GM12878 (cell line): ENCODE data around the gene MTO1. TPM values are rescaled to one million over a fixed set of nuclear protein-coding genes. Genes with fewer than 3 reads are reported as not detected.

Experiments
- CHD1 ChIP-seq: IDR thresholded peaks from 2 replicates; pipeline ENCODE4 v1.6.1; 2012; ENCODE audit warnings: low read depth, low read length, improper control_type of control experiment
- CREB1 ChIP-seq: IDR thresholded peaks from 2 replicates; pipeline ENCODE4 v1.6.1; 2012; ENCODE audit warnings: low read depth, mild to moderate bottlenecking, inconsistent platforms
- CREM ChIP-seq: IDR thresholded peaks from 2 replicates; pipeline ENCODE4 v1.6.1; 2014; ENCODE audit warnings: antibody characterized with exemption, low read depth
- DPF2 ChIP-seq: fragments of 450-650 bp; IDR thresholded peaks from 2 replicates; pipeline ENCODE4 v1.6.1; 2017; ENCODE audit warnings: mild to moderate bottlenecking
- ETV6 ChIP-seq, 2 experiments: fragments of 450-650 bp in 1 of 2; IDR thresholded peaks in 1 of 2; conservative IDR thresholded peaks in 1 of 2; 2 replicates each; pipeline ENCODE4 v1.6.1; 2014; ENCODE audit warnings: antibody characterized with exemption in 1 of 2, borderline replicate concordance in 1 of 2, low read depth in 1 of 2, mild to moderate bottlenecking in 1 of 2, moderate library complexity in 1 of 2
- FOXM1 ChIP-seq: IDR thresholded peaks from 2 replicates; pipeline ENCODE4 v1.6.1; 2012; ENCODE audit warnings: low read depth, mild to moderate bottlenecking, inconsistent platforms, low read length, moderate library complexity
- HCFC1 ChIP-seq: fragments of 150-350 bp; IDR thresholded peaks from 2 replicates; pipeline ENCODE4 v1.6.1; 2014; ENCODE audit warnings: low read length
- HDAC6 ChIP-seq: fragments of 200-600 bp; sonication (generic); IDR thresholded peaks from one replicate; pipeline ENCODE4 v1.8.0; 2017; ENCODE audit warnings: antibody characterized with exemption; ENCODE audit not compliant: unreplicated experiment
- IRF4 ChIP-seq: IDR thresholded peaks from 2 replicates; pipeline ENCODE4 v1.6.1; 2011; ENCODE audit warnings: low read depth, low read length
- MYC ChIP-seq: IDR thresholded peaks from 2 replicates; pipeline ENCODE4 v1.6.1; 2011; ENCODE audit warnings: mild to moderate bottlenecking, low read length, moderate library complexity, inconsistent platforms; ENCODE audit not compliant: insufficient read depth, insufficient replicate concordance, insufficient read length, severe bottlenecking
- NFIC ChIP-seq: IDR thresholded peaks from 2 replicates; pipeline ENCODE4 v1.6.1; 2012; ENCODE audit warnings: low read depth, mild to moderate bottlenecking, inconsistent platforms, low read length, moderate library complexity
- PML ChIP-seq: IDR thresholded peaks from 2 replicates; pipeline ENCODE4 v1.6.1; 2012; ENCODE audit warnings: low read length, inconsistent platforms
- POLR2AphosphoS5 ChIP-seq: IDR thresholded peaks from 2 replicates; pipeline ENCODE4 v1.6.1; 2011; ENCODE audit warnings: mild to moderate bottlenecking, low read length, inconsistent platforms
- RAD21 ChIP-seq: IDR thresholded peaks from 2 replicates; pipeline ENCODE4 v1.6.1; 2011; ENCODE audit warnings: mild to moderate bottlenecking, low read depth, low read length, moderate library complexity; ENCODE audit not compliant: insufficient read depth
- SPI1 ChIP-seq: IDR thresholded peaks from 2 replicates; pipeline ENCODE4 v1.6.1; 2011; ENCODE audit warnings: low read depth, mild to moderate bottlenecking, low read length, moderate library complexity, borderline replicate concordance; ENCODE audit not compliant: insufficient read depth
- TAF1 ChIP-seq: IDR thresholded peaks from 2 replicates; pipeline ENCODE4 v1.6.1; 2011; ENCODE audit warnings: mild to moderate bottlenecking, low read depth, low read length, borderline replicate concordance
- TCF12 ChIP-seq: IDR thresholded peaks from 2 replicates; pipeline ENCODE4 v1.6.1; 2011; ENCODE audit warnings: low read depth, mild to moderate bottlenecking, low read length
- ZBED1 ChIP-seq: IDR thresholded peaks from 2 replicates; pipeline ENCODE4 v1.6.1; 2016; ENCODE audit warnings: borderline replicate concordance
- polyA plus RNA-seq, 11 experiments: library from polyadenylated mRNA; depleted of rRNA in 4 of 11; unstranded in 6 of 11; stranded (reverse) in 5 of 11; fragments of >200 nt; fragmentation: Nextera tagmentation in 4 of 11; fragmentation: Illumina TruSeq in 1 of 11; extraction: Ambion mirVana in 4 of 11; extraction: Trizol in 1 of 11; gene quantifications; 1 replicate in 1 of 11; 2 replicates in 10 of 11; pipeline versions ENCODE4 v1.2.1 to v1.2.3, GENCODE V29; 2011 to 2016; ENCODE audit warnings: inconsistent platforms in 2 of 11, missing spikeins in 2 of 11, low read depth in 1 of 11
- total RNA-seq, 4 experiments: library from RNA; depleted of rRNA in 3 of 4; stranded (reverse); fragments of >200 nt in 3 of 4; fragmentation: Illumina TruSeq in 1 of 4; extraction: Trizol in 1 of 4; gene quantifications; 2 replicates each; pipeline versions ENCODE4 v1.2.1 to v1.2.3, GENCODE V29; 2013 to 2021
- TF ChIP-seq, protein P1 (sequence below): fragments of 150-350 bp; IDR thresholded peaks from 2 replicates; pipeline ENCODE4 v1.6.1; 2016; ENCODE audit warnings: low read depth, low read length
- TF ChIP-seq, protein P2 (sequence below): fragments of 450-650 bp; IDR thresholded peaks from 2 replicates; pipeline ENCODE4 v1.6.1; 2018; ENCODE audit warnings: mild to moderate bottlenecking, low read depth, moderate library complexity; ENCODE audit not compliant: partially characterized antibody
- TF ChIP-seq, protein P3 (sequence below): fragments of 450-650 bp; IDR thresholded peaks from 2 replicates; pipeline ENCODE4 v1.6.1; 2016; ENCODE audit warnings: mild to moderate bottlenecking
- TF ChIP-seq, protein P4 (sequence below): IDR thresholded peaks from 2 replicates; pipeline ENCODE4 v1.6.1; 2012; ENCODE audit warnings: low read depth, low read length, improper control_type of control experiment

The MTO1 gene
- total and polyA plus RNA-seq, 10 of the 15 experiments (the other 5 are each of a cell fraction or from before 2014, with no cell fraction given): 24.8 to 53.6 (median 33.1) TPM

DNA sequence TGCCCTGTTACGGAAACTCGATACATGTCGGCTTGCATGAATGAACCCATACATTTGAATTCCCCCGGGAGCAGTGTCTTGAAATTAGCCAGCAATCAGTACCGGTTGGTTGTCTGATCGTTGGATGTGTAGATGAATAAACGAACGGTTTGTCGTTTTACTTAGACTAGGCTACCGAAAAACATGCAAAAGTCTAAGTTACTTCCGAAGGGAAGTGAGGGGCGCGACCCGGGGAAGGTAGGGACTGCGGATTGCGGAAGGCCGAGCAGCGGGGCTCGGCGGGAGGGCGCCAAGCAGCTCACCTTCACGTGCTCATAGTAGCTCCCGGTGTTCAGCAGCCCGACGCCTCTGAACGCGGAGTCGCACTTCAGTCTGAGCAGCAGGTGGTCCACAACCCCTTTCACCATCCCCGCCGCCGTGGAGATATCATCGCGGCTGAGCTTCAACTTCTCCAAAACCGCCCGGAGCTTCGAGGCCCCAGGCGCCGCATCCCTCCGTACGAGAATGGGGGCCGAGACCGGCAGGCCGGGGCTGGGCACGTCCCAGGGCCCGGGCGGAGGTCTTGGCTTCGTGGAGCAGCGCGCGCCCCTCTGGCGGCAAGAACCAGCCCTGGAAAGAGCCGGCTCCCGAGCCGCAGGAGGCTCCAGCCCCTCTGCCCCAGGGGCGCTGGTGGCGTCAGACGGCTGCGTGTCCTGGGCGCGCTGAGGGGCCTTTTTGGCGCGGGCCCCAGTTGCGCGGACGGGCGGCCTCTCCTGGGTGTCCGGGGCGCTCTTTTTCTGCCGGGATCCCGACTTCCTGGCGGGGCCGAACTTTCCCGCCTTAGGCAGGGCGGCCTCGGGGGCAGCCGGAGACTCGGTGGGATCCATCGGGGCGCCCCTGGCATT is 10.1 kb upstream of the MTO1 start (continued):
- TF ChIP-seq, protein P1, sequence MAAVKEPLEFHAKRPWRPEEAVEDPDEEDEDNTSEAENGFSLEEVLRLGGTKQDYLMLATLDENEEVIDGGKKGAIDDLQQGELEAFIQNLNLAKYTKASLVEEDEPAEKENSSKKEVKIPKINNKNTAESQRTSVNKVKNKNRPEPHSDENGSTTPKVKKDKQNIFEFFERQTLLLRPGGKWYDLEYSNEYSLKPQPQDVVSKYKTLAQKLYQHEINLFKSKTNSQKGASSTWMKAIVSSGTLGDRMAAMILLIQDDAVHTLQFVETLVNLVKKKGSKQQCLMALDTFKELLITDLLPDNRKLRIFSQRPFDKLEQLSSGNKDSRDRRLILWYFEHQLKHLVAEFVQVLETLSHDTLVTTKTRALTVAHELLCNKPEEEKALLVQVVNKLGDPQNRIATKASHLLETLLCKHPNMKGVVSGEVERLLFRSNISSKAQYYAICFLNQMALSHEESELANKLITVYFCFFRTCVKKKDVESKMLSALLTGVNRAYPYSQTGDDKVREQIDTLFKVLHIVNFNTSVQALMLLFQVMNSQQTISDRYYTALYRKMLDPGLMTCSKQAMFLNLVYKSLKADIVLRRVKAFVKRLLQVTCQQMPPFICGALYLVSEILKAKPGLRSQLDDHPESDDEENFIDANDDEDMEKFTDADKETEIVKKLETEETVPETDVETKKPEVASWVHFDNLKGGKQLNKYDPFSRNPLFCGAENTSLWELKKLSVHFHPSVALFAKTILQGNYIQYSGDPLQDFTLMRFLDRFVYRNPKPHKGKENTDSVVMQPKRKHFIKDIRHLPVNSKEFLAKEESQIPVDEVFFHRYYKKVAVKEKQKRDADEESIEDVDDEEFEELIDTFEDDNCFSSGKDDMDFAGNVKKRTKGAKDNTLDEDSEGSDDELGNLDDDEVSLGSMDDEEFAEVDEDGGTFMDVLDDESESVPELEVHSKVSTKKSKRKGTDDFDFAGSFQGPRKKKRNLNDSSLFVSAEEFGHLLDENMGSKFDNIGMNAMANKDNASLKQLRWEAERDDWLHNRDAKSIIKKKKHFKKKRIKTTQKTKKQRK: no peak
- TF ChIP-seq PML (peak; percentile 4), NFIC (peak; percentile 3; the same call in 1 of the 2 replicates), SPI1 (peak; percentile 66; the same call in 1 of the 2 replicates), HCFC1 (no peak), ZBED1 (0 out of 2 replicates have a peak, but pooled peaks have one; percentile 35), RAD21 (no peak), ETV6 (conservative IDR thresholded peaks at IDR 0.05 in 1 of 2, IDR thresholded peaks at IDR 0.05 in 1 of 2; ENCODE audit: borderline replicate concordance in 1 of 2, low read depth in 1 of 2) (peak in 1 of 2 experiments; percentile 32; a peak in 1 of 4 replicates), POLR2AphosphoS5 (peak; percentile 31; the same call in 1 of the 2 replicates), DPF2 (0 out of 2 replicates have a peak, but pooled peaks have one; percentile 15), FOXM1 (peak; percentile 12), TCF12 (no peak), CREB1 (peak; percentile 25; the same call in 1 of the 2 replicates), CHD1 (peak; percentile 51; the same call in 1 of the 2 replicates), CREM (peak; percentile 44; the same call in 1 of the 2 replicates), MYC (peak; percentile 80), IRF4 (no peak), HDAC6 (peak; percentile 91), TAF1 (0 out of 2 replicates have a peak, but pooled peaks have one; percentile 41)
- TF ChIP-seq, protein P2, sequence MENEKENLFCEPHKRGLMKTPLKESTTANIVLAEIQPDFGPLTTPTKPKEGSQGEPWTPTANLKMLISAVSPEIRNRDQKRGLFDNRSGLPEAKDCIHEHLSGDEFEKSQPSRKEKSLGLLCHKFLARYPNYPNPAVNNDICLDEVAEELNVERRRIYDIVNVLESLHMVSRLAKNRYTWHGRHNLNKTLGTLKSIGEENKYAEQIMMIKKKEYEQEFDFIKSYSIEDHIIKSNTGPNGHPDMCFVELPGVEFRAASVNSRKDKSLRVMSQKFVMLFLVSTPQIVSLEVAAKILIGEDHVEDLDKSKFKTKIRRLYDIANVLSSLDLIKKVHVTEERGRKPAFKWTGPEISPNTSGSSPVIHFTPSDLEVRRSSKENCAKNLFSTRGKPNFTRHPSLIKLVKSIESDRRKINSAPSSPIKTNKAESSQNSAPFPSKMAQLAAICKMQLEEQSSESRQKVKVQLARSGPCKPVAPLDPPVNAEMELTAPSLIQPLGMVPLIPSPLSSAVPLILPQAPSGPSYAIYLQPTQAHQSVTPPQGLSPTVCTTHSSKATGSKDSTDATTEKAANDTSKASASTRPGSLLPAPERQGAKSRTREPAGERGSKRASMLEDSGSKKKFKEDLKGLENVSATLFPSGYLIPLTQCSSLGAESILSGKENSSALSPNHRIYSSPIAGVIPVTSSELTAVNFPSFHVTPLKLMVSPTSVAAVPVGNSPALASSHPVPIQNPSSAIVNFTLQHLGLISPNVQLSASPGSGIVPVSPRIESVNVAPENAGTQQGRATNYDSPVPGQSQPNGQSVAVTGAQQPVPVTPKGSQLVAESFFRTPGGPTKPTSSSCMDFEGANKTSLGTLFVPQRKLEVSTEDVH: no peak
- TF ChIP-seq, protein P3, sequence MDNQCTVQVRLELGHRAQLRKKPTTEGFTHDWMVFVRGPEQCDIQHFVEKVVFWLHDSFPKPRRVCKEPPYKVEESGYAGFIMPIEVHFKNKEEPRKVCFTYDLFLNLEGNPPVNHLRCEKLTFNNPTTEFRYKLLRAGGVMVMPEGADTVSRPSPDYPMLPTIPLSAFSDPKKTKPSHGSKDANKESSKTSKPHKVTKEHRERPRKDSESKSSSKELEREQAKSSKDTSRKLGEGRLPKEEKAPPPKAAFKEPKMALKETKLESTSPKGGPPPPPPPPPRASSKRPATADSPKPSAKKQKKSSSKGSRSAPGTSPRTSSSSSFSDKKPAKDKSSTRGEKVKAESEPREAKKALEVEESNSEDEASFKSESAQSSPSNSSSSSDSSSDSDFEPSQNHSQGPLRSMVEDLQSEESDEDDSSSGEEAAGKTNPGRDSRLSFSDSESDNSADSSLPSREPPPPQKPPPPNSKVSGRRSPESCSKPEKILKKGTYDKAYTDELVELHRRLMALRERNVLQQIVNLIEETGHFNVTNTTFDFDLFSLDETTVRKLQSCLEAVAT: peak; percentile 28; the same call in 1 of the 2 replicates
- TF ChIP-seq, protein P4, sequence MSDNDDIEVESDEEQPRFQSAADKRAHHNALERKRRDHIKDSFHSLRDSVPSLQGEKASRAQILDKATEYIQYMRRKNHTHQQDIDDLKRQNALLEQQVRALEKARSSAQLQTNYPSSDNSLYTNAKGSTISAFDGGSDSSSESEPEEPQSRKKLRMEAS: peak; percentile 86
